ENCODE data around the gene ARHGAP10.

DNA sequence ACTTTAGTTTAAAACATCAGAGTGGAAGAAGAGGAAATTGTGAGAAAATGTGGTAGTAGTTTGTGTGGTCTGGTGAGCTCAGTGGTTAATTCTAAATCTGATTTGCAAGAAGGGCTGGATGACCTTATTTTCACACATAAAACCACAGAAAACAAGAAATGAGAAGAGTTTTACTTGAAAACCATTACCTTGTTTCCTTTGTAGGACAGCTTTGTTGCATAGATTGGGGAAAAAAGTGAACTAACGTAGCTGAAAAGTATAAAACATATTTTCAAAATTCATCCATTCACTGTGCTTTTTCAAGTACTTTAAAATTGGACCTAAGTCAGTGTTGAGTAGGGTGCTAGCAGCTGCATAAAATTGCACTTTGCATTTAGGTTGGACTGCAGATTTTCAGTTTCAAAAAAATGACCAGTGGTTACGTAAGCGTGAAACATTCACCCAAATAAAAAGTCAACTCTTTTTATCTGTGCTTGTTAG lies 211.3 kb downstream of the ARHGAP10 start:
- TF ChIP-seq POLR2A (IDR thresholded peaks at IDR 0.05), result no peak
- TF ChIP-seq POLR2AphosphoS5 (IDR thresholded peaks at IDR 0.05), result no peak

Measured in gastroesophageal sphincter (tissue), 2 donors.